Astrocyte (in vitro differentiated cells and primary cell): Measurements from ENCODE around the gene B4GALT3. TPM values are rescaled to one million over a fixed set of nuclear protein-coding genes. Genes with fewer than 3 reads are reported as not detected.

Experiments
- DNase-seq: peaks from one replicate; pipeline ENCODE4 v3.0.0-alpha.2; 2010; ENCODE audit warnings: low read depth
- FAIRE-seq: peaks from 2 replicates; lab custom pipeline; 2011; peaks lifted over from hg19 to GRCh38; lab: Jason Lieb, UNC
- H2AFZ ChIP-seq: 2 replicates; pipeline ENCODE4 v1.6.0; 2012; ENCODE audit warnings: low read depth, low read length, inconsistent platforms
- H3K27ac ChIP-seq: 2 replicates; pipeline ENCODE4 v1.5.1; 2011; ENCODE audit warnings: low read depth, low read length, inconsistent platforms
- H3K27me3 ChIP-seq: 2 replicates; pipeline ENCODE4 v1.6.0; 2011; ENCODE audit warnings: low read length, inconsistent platforms; ENCODE audit not compliant: insufficient read depth
- H3K36me3 ChIP-seq: 2 replicates; pipeline ENCODE4 v1.5.1; 2011; ENCODE audit warnings: low read length, inconsistent platforms; ENCODE audit not compliant: insufficient read depth
- H3K4me1 ChIP-seq: 2 replicates; pipeline ENCODE4 v1.5.1; 2011; ENCODE audit warnings: low read length, inconsistent platforms; ENCODE audit not compliant: insufficient read depth
- H3K4me2 ChIP-seq: 2 replicates; pipeline ENCODE4 v1.6.0; 2012; ENCODE audit warnings: low read length, inconsistent platforms
- H3K4me3 ChIP-seq: 2 replicates; pipeline ENCODE4 v1.5.1; 2011; ENCODE audit warnings: low read depth, mild to moderate bottlenecking, low read length, inconsistent platforms; ENCODE audit not compliant: insufficient read depth
- H3K79me2 ChIP-seq: 2 replicates; pipeline ENCODE4 v1.6.0; 2012; ENCODE audit warnings: mild to moderate bottlenecking, low read length, inconsistent platforms; ENCODE audit not compliant: insufficient read depth
- H3K9ac ChIP-seq: 2 replicates; pipeline ENCODE4 v1.6.0; 2012; ENCODE audit warnings: mild to moderate bottlenecking, low read length, inconsistent platforms
- H3K9me3 ChIP-seq: 2 replicates; pipeline ENCODE4 v1.5.1; 2012; ENCODE audit warnings: low read depth, mild to moderate bottlenecking, low read length, inconsistent platforms; ENCODE audit not compliant: insufficient read depth
- H4K20me1 ChIP-seq: 2 replicates; pipeline ENCODE4 v1.6.0; 2012; ENCODE audit warnings: low read length, inconsistent platforms; ENCODE audit not compliant: insufficient read depth
- H3K27ac Mint-ChIP-seq: one replicate; pipeline ENCODE4 v1.8.0; 2021; ENCODE audit warnings: mild to moderate bottlenecking, mixed read lengths; ENCODE audit not compliant: unreplicated experiment
- H3K27me3 Mint-ChIP-seq: one replicate; pipeline ENCODE4 v1.8.0; 2021; ENCODE audit warnings: low read depth, mixed read lengths; ENCODE audit not compliant: unreplicated experiment
- H3K36me3 Mint-ChIP-seq: one replicate; pipeline ENCODE4 v1.8.0; 2021; ENCODE audit warnings: low read depth, mixed read lengths; ENCODE audit not compliant: unreplicated experiment
- H3K4me1 Mint-ChIP-seq: one replicate; pipeline ENCODE4 v1.8.0; 2021; ENCODE audit warnings: low read depth, mixed read lengths; ENCODE audit not compliant: unreplicated experiment
- H3K4me3 Mint-ChIP-seq: one replicate; pipeline ENCODE4 v1.8.0; 2021; ENCODE audit warnings: mild to moderate bottlenecking, moderate library complexity, mixed read lengths; ENCODE audit not compliant: unreplicated experiment
- H3K9me3 Mint-ChIP-seq: one replicate; pipeline ENCODE4 v1.8.0; 2021; ENCODE audit warnings: mild to moderate bottlenecking, mixed read lengths; ENCODE audit not compliant: unreplicated experiment
- EZH2 ChIP-seq: IDR thresholded peaks from 2 replicates; pipeline ENCODE4 v1.6.1; 2012; ENCODE audit warnings: mild to moderate bottlenecking, low read length, inconsistent platforms; ENCODE audit not compliant: insufficient read depth
- total RNA-seq: library from RNA; stranded (reverse); gene quantifications from 2 replicates; pipeline ENCODE4 v1.2.1, GENCODE V29; 2021
- TF ChIP-seq, protein P1 (sequence below): IDR thresholded peaks from 2 replicates; pipeline ENCODE4 v1.5.1; 2011; ENCODE audit warnings: low read depth, mild to moderate bottlenecking, inconsistent platforms, low read length, moderate library complexity; ENCODE audit not compliant: insufficient read depth

B4GALT3 gene
- total RNA-seq, 1 donor from 2014 or later: 39.6 TPM

DNA sequence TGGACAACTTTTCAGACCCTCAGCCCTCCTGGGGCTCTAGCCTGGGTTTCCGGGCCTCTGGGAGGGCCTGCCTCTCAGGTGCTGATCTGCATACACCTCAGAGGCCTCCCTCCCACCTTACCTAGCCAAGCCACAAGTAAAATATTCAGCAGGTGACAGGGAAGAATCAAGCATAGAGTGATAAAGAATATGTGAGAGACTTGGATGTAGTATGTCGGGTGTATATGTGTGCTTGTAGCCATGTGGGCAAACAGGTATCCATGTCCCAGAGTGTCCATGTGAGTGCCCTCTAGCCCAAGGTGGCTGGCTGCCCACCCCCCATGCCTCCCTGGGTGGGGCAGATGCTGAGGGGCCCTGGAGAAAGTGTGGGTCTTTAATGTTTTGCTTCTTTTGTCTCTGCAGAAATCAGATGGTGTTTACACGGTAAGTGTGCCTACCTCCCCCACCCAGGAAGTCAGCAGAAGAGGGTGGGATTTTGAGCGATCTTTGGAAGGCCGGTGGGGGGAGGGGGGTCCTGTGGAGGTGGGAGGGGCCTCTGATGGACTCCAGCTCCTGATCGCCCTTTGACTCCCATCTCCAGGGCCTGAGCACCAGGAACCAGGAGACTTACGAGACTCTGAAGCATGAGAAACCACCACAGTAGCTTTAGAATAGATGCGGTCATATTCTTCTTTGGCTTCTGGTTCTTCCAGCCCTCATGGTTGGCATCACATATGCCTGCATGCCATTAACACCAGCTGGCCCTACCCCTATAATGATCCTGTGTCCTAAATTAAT lies 41.2 kb upstream of the B4GALT3 start:
- H3K4me2 ChIP-seq: no peak overlapping the region
- no peaks in the 10 kb centered on the region for H3K27me3 ChIP-seq
- Mint-ChIP-seq H3K27me3 (peaks cover 9% of the 10 kb centered on the region), H3K4me3 (peak overlapping the region; percentile 45), H3K36me3 (peaks cover 12% of the 10 kb centered on the region), H3K27ac (no peak overlapping the region), H3K4me1 (peaks cover 15% of the 10 kb centered on the region), H3K9me3 (no peaks in the 10 kb centered on the region)
- no peaks in the 10 kb centered on the region for H3K79me2 ChIP-seq
- no peak overlapping the region for H3K4me3 ChIP-seq
- H3K9ac ChIP-seq: no peak overlapping the region
- H2AFZ ChIP-seq: no peak overlapping the region
- TF ChIP-seq, protein P1, sequence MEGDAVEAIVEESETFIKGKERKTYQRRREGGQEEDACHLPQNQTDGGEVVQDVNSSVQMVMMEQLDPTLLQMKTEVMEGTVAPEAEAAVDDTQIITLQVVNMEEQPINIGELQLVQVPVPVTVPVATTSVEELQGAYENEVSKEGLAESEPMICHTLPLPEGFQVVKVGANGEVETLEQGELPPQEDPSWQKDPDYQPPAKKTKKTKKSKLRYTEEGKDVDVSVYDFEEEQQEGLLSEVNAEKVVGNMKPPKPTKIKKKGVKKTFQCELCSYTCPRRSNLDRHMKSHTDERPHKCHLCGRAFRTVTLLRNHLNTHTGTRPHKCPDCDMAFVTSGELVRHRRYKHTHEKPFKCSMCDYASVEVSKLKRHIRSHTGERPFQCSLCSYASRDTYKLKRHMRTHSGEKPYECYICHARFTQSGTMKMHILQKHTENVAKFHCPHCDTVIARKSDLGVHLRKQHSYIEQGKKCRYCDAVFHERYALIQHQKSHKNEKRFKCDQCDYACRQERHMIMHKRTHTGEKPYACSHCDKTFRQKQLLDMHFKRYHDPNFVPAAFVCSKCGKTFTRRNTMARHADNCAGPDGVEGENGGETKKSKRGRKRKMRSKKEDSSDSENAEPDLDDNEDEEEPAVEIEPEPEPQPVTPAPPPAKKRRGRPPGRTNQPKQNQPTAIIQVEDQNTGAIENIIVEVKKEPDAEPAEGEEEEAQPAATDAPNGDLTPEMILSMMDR: no peak
- TF ChIP-seq EZH2: no peak
- H3K4me1 ChIP-seq: peaks cover 14% of the 10 kb centered on the region
- no peaks in the 10 kb centered on the region for H4K20me1 ChIP-seq
- no peak overlapping the region for H3K27ac ChIP-seq
- H3K36me3 ChIP-seq: peaks cover 10% of the 10 kb centered on the region
- no peaks in the 10 kb centered on the region for H3K9me3 ChIP-seq
- no peak for DNase-seq
- no peak for FAIRE-seq

DNA sequence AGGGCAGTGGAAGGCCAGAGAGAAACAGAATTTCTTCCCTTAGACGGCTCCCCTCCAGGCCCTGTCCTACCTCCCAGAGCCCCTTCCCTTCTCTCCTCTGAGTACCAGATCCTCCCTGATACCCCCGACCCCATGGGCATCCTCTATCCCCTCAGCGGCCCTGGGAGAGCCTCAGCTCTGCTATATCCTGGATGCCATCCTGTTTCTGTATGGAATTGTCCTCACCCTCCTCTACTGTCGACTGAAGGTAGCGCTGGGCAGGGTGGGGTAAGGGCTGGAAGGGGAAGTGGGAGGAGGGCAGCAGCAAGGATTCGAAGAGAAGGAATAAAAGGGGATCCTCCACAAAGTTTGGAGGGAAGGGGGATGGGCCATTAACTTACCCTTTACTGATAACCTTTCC lies 40.5 kb upstream of the B4GALT3 start:
- peaks cover 5% of the 10 kb centered on the region for H3K27me3 Mint-ChIP-seq
- H3K36me3 Mint-ChIP-seq: peaks cover 17% of the 10 kb centered on the region
- H3K27ac Mint-ChIP-seq: peak overlapping the region; percentile 77

More for the DNA sequence above, 40.5 kb upstream of the B4GALT3 start:
- peaks cover 14% of the 10 kb centered on the region for H3K4me1 ChIP-seq
- H3K27me3 ChIP-seq: no peaks in the 10 kb centered on the region
- no peak overlapping the region for H3K4me3 ChIP-seq
- H3K27ac ChIP-seq: peak overlapping the region; percentile 48
- DNase-seq (no peak), FAIRE-seq (no peak)
- peak overlapping the region; percentile 52 for H3K4me2 ChIP-seq
- peaks cover 15% of the 10 kb centered on the region for H3K4me1 Mint-ChIP-seq
- H3K36me3 ChIP-seq: peaks cover 16% of the 10 kb centered on the region
- TF ChIP-seq EZH2: no peak
- TF ChIP-seq, protein P1: no peak
- H3K9me3 Mint-ChIP-seq: no peaks in the 10 kb centered on the region
- H3K9ac ChIP-seq: peak overlapping the region; percentile 48
- H4K20me1 ChIP-seq: no peaks in the 10 kb centered on the region
- H2AFZ ChIP-seq: no peak overlapping the region
- H3K9me3 ChIP-seq: no peaks in the 10 kb centered on the region
- no peaks in the 10 kb centered on the region for H3K79me2 ChIP-seq
- no peak overlapping the region for H3K4me3 Mint-ChIP-seq
